Measurements from ENCODE around the gene NXN.
"Not testable (repeated sequence)": the region's sequence is repeated elsewhere in the genome, so short reads cannot be mapped to it uniquely, and the experiment has no call there.

The NXN gene

GRCh38 chr17:784143-784542 lies 195.4 kb downstream of the NXN start:
- Histone ChIP-seq H3K36me3 (ENCODE audit: insufficient read depth, low read length) (peaks cover 17% of the 10 kb centered on the region), H3K27me3 (ENCODE audit: control insufficient read depth, insufficient read depth, low read length) (no peaks in the 10 kb centered on the region), H3K9me3 (replicated peaks; ENCODE audit: low read length) (no peaks in the 10 kb centered on the region), H3K4me2 (ENCODE audit: low read length) (peak overlapping the region; percentile 89), H3K9ac (ENCODE audit: low read depth, low read length) (no peak overlapping the region), H3K4me3 (ENCODE audit: low read length) (no peak overlapping the region), H3K4me1 (ENCODE audit: control insufficient read depth, insufficient read depth, low read length) (peaks cover 13% of the 10 kb centered on the region)

GRCh38 chr17:781805-782731 lies 197.5 kb downstream of the NXN start, which contains the start of the genes GLOD4 and MRM3:
Gene GLOD4, minus strand, starts transcription at chr17:782280. Its CDS starts 25 bp downstream, at chr17:782255.
Gene MRM3, plus strand, starts transcription at chr17:782353. Its CDS starts 26 bp downstream, at chr17:782379.
- Histone ChIP-seq H3K36me3 (ENCODE audit: insufficient read depth, low read length) (peaks cover 22% of the 10 kb centered on the region), H3K4me3 (ENCODE audit: low read length) (peak within 1 kb of the TSS; percentile 100), H3K4me2 (ENCODE audit: low read length) (peak within 1 kb of the TSS; percentile 89), H3K9me3 (replicated peaks; ENCODE audit: low read length) (no peaks in the 10 kb centered on the region), H3K27me3 (ENCODE audit: control insufficient read depth, insufficient read depth, low read length) (no peaks in the 10 kb centered on the region), H3K9ac (ENCODE audit: low read depth, low read length) (peak within 1 kb of the TSS; percentile 95), H3K4me1 (ENCODE audit: control insufficient read depth, insufficient read depth, low read length) (peaks cover 13% of the 10 kb centered on the region)

GRCh38 chr17:778096-778495 lies 201.5 kb downstream of the NXN start:
- no peak overlapping the region for H3K4me3 ChIP-seq (ENCODE audit: low read length)

GRCh38 chr17:774313-774584 lies 205.3 kb downstream of the NXN start:
- Histone ChIP-seq H3K9ac (ENCODE audit: low read depth, low read length) (no peak overlapping the region), H3K9me3 (replicated peaks; ENCODE audit: low read length) (no peaks in the 10 kb centered on the region), H3K36me3 (ENCODE audit: insufficient read depth, low read length) (peaks cover 77% of the 10 kb centered on the region), H3K4me1 (ENCODE audit: control insufficient read depth, insufficient read depth, low read length) (no peaks in the 10 kb centered on the region), H3K4me3 (ENCODE audit: low read length) (no peak overlapping the region), H3K4me2 (ENCODE audit: low read length) (no peak overlapping the region), H3K27me3 (ENCODE audit: control insufficient read depth, insufficient read depth, low read length) (no peaks in the 10 kb centered on the region)

More at GRCh38 chr17:778096-778495, 201.5 kb downstream of the NXN start:
- H3K9me3 ChIP-seq (replicated peaks; ENCODE audit: low read length): no peaks in the 10 kb centered on the region
- H3K9ac ChIP-seq (ENCODE audit: low read depth, low read length): no peak overlapping the region
- H3K4me1 ChIP-seq (ENCODE audit: control insufficient read depth, insufficient read depth, low read length): peaks cover 7% of the 10 kb centered on the region
- no peak overlapping the region for H3K4me2 ChIP-seq (ENCODE audit: low read length)
- H3K36me3 ChIP-seq (ENCODE audit: insufficient read depth, low read length): peaks cover 52% of the 10 kb centered on the region
- no peaks in the 10 kb centered on the region for H3K27me3 ChIP-seq (ENCODE audit: control insufficient read depth, insufficient read depth, low read length)

- H3K36me3 ChIP-seq (ENCODE audit: insufficient read depth, low read length): peaks cover 78% of the 10 kb centered on the region
- H3K9me3 ChIP-seq (replicated peaks; ENCODE audit: low read length): no peaks in the 10 kb centered on the region
- no peaks in the 10 kb centered on the region for H3K4me1 ChIP-seq (ENCODE audit: control insufficient read depth, insufficient read depth, low read length)
- no peaks in the 10 kb centered on the region for H3K27me3 ChIP-seq (ENCODE audit: control insufficient read depth, insufficient read depth, low read length)
- no peak overlapping the region for H3K9ac ChIP-seq (ENCODE audit: low read depth, low read length)
- H3K4me3 ChIP-seq (ENCODE audit: low read length): no peak overlapping the region
- no peak overlapping the region for H3K4me2 ChIP-seq (ENCODE audit: low read length)
Measured at GRCh38 chr17:773467-774312, 205.9 kb downstream of the NXN start.

GRCh38 chr17:773016-773415 lies 206.6 kb downstream of the NXN start:
- Histone ChIP-seq H3K9me3 (replicated peaks; ENCODE audit: low read length) (no peaks in the 10 kb centered on the region), H3K4me1 (ENCODE audit: control insufficient read depth, insufficient read depth, low read length) (no peaks in the 10 kb centered on the region), H3K4me2 (ENCODE audit: low read length) (no peak overlapping the region), H3K36me3 (ENCODE audit: insufficient read depth, low read length) (peaks cover 72% of the 10 kb centered on the region), H3K4me3 (ENCODE audit: low read length) (no peak overlapping the region), H3K27me3 (ENCODE audit: control insufficient read depth, insufficient read depth, low read length) (no peaks in the 10 kb centered on the region), H3K9ac (ENCODE audit: low read depth, low read length) (no peak overlapping the region)

- Histone ChIP-seq H3K27me3 (ENCODE audit: control insufficient read depth, insufficient read depth, low read length) (no peaks in the 10 kb centered on the region), H3K9ac (ENCODE audit: low read depth, low read length) (no peak overlapping the region), H3K4me1 (ENCODE audit: control insufficient read depth, insufficient read depth, low read length) (no peaks in the 10 kb centered on the region), H3K4me3 (ENCODE audit: low read length) (no peak overlapping the region), H3K36me3 (ENCODE audit: insufficient read depth, low read length) (peaks cover 57% of the 10 kb centered on the region), H3K4me2 (ENCODE audit: low read length) (no peak overlapping the region), H3K9me3 (replicated peaks; ENCODE audit: low read length) (no peaks in the 10 kb centered on the region)
Measured at GRCh38 chr17:767076-767475, 212.5 kb downstream of the NXN start.

- peaks cover 58% of the 10 kb centered on the region for H3K36me3 ChIP-seq (ENCODE audit: insufficient read depth, low read length)
- H3K27me3 ChIP-seq (ENCODE audit: control insufficient read depth, insufficient read depth, low read length): no peaks in the 10 kb centered on the region
Measured at GRCh38 chr17:760371-760770, 219.2 kb downstream of the NXN start.

GRCh38 chr17:759964-760363 lies 219.6 kb downstream of the NXN start:
- Histone ChIP-seq H3K4me1 (ENCODE audit: control insufficient read depth, insufficient read depth, low read length) (no peaks in the 10 kb centered on the region), H3K4me3 (ENCODE audit: low read length) (no peak overlapping the region), H3K9ac (ENCODE audit: low read depth, low read length) (no peak overlapping the region), H3K9me3 (replicated peaks; ENCODE audit: low read length) (no peaks in the 10 kb centered on the region), H3K27me3 (ENCODE audit: control insufficient read depth, insufficient read depth, low read length) (no peaks in the 10 kb centered on the region), H3K36me3 (ENCODE audit: insufficient read depth, low read length) (peaks cover 54% of the 10 kb centered on the region), H3K4me2 (ENCODE audit: low read length) (no peak overlapping the region)

More at GRCh38 chr17:760371-760770, 219.2 kb downstream of the NXN start:
- Histone ChIP-seq H3K4me3 (ENCODE audit: low read length) (no peak overlapping the region), H3K9ac (ENCODE audit: low read depth, low read length) (no peak overlapping the region), H3K9me3 (replicated peaks; ENCODE audit: low read length) (no peaks in the 10 kb centered on the region), H3K4me2 (ENCODE audit: low read length) (no peak overlapping the region), H3K4me1 (ENCODE audit: control insufficient read depth, insufficient read depth, low read length) (no peaks in the 10 kb centered on the region)

GRCh38 chr17:756010-756567 lies 223.5 kb downstream of the NXN start:
- not testable (repeated sequence) for H3K4me3 ChIP-seq (ENCODE audit: low read length); H3K9me3 ChIP-seq (replicated peaks; ENCODE audit: low read length); H3K4me2 ChIP-seq (ENCODE audit: low read length); H3K27me3 ChIP-seq (ENCODE audit: control insufficient read depth, insufficient read depth, low read length); H3K9ac ChIP-seq (ENCODE audit: low read depth, low read length); H3K4me1 ChIP-seq (ENCODE audit: control insufficient read depth, insufficient read depth, low read length)
- peaks cover 28% of the 10 kb centered on the region for H3K36me3 ChIP-seq (ENCODE audit: insufficient read depth, low read length)

GRCh38 chr17:755319-755961 lies 224.1 kb downstream of the NXN start:
- H3K9me3 ChIP-seq (replicated peaks; ENCODE audit: low read length); H3K27me3 ChIP-seq (ENCODE audit: control insufficient read depth, insufficient read depth, low read length); H3K4me3 ChIP-seq (ENCODE audit: low read length); H3K4me2 ChIP-seq (ENCODE audit: low read length); H3K9ac ChIP-seq (ENCODE audit: low read depth, low read length): not testable (repeated sequence)
- Histone ChIP-seq H3K36me3 (ENCODE audit: insufficient read depth, low read length) (peaks cover 22% of the 10 kb centered on the region), H3K4me1 (ENCODE audit: control insufficient read depth, insufficient read depth, low read length) (peaks cover 16% of the 10 kb centered on the region)

All from skeletal muscle satellite cell (primary cell).